HepG2 (cell line): ENCODE measurements around the gene FAM236C. TPM values are rescaled to one million over a fixed set of nuclear protein-coding genes. Genes with fewer than 3 reads are reported as not detected.
"Not testable (repeated sequence)": the region's sequence is repeated elsewhere in the genome, so short reads cannot be mapped to it uniquely, and the experiment has no call there.

ENCODE experiments used
- ATAC-seq: fragments of 200-7000 bp; cut with Tn5 transposase; 3 replicates; pipeline ENCODE4 v1.9.1; 2020; ENCODE audit warnings: mild to moderate bottlenecking, moderate library complexity
- BruUV-seq: library from RNA; stranded (reverse); fragments of 400-500 nt; replicated peaks from 2 replicates; lab custom pipeline; 2021; lab: Mats Ljungman, UMichigan
- CTCF ChIA-PET: fragments of 300-600 bp; formaldehyde crosslinking; extraction: SDS; loops from one replicate; lab custom pipeline; 2021; ENCODE audit warnings: low total read pairs, inconsistent platforms, low intra/inter-chr PET ratio; lab: Yijun Ruan, JAX
- POLR2A ChIA-PET: fragments of 350-600 bp; sonication (Branson Sonifier 250); formaldehyde crosslinking; loops from one replicate; lab custom pipeline; 2020; ENCODE audit warnings: antibody characterized with exemption, inconsistent platforms; lab: Yijun Ruan, JAX
- DNase-seq: peaks from one replicate; pipeline ENCODE4 v3.0.0-alpha.2; 2015; ENCODE audit warnings: low spot score
- FAIRE-seq: peaks from 3 replicates; lab custom pipeline; 2011; peaks lifted over from hg19 to GRCh38; lab: Jason Lieb, UNC
- H2AFZ ChIP-seq: one replicate; pipeline ENCODE4 v1.6.1; 2011; ENCODE audit warnings: low read length, inconsistent platforms
- H3K27ac ChIP-seq: fragments of 300-600 bp; 3 replicates; pipeline ENCODE4 v1.8.0; 2011; ENCODE audit warnings: mixed run types, mild to moderate bottlenecking, mixed read lengths, low read length, inconsistent platforms; ENCODE audit not compliant: insufficient read depth; ENCODE audit errors: extremely low read length
- H3K27me3 ChIP-seq, 2 experiments: fragments of 200-600 bp in 1 of 2; 2 replicates in 1 of 2; 3 replicates in 1 of 2; pipeline versions ENCODE4 v1.6.0 to v1.8.0; 2011; ENCODE audit warnings: low read length in 2 of 2, mild to moderate bottlenecking in 2 of 2, moderate library complexity in 2 of 2, inconsistent platforms in 1 of 2; ENCODE audit not compliant: insufficient read depth in 2 of 2, control insufficient read depth in 1 of 2
- H3K36me3 ChIP-seq, 2 experiments: fragments of 200-600 bp in 1 of 2; replicated peaks in 1 of 2; 2 replicates in 1 of 2; 3 replicates in 1 of 2; pipeline versions ENCODE4 v1.5.1 to v1.8.0; 2011; ENCODE audit warnings: low read length in 2 of 2, inconsistent platforms in 1 of 2; ENCODE audit not compliant: insufficient read depth in 2 of 2, control insufficient read depth in 1 of 2
- H3K4me1 ChIP-seq: 2 replicates; pipeline ENCODE4 v1.5.1; 2012; ENCODE audit warnings: low read length, inconsistent platforms; ENCODE audit not compliant: insufficient read depth
- H3K4me2 ChIP-seq: 2 replicates; pipeline ENCODE4 v1.6.0; 2011; ENCODE audit warnings: low read depth, low read length, inconsistent platforms
- H3K4me3 ChIP-seq, 3 experiments: fragments of 200-600 bp in 1 of 3; sonication (generic), shearing (Covaris generic) in 1 of 3; replicated peaks in 1 of 3; 2 replicates each; pipeline ENCODE4 v1.5.1; 2011 to 2016; ENCODE audit warnings: low read length in 3 of 3, inconsistent platforms in 2 of 3, low read depth in 2 of 3, mild to moderate bottlenecking in 2 of 3, control low read depth in 1 of 3, mixed read lengths in 1 of 3; ENCODE audit not compliant: insufficient read depth in 1 of 3
- H3K79me2 ChIP-seq: one replicate; pipeline ENCODE4 v1.6.1; 2011; ENCODE audit warnings: low read length, inconsistent platforms; ENCODE audit not compliant: insufficient read depth
- H3K9ac ChIP-seq: 2 replicates; pipeline ENCODE4 v1.6.0; 2011; ENCODE audit warnings: mild to moderate bottlenecking, low read depth, low read length, inconsistent platforms; ENCODE audit not compliant: insufficient read depth
- H3K9me3 ChIP-seq: 2 replicates; pipeline ENCODE4 v1.5.1; 2012; ENCODE audit warnings: mild to moderate bottlenecking, low read length
- H4K20me1 ChIP-seq: 2 replicates; pipeline ENCODE4 v1.6.0; 2011; ENCODE audit warnings: inconsistent platforms, mild to moderate bottlenecking, low read length, moderate library complexity; ENCODE audit not compliant: insufficient read depth
- WGBS: methylation state at CpG from one replicate; pipeline ENCODE4 v1.1.6; 2017; ENCODE audit warnings: low lambda C conversion rate; 5-methylcytosine and 5-hydroxymethylcytosine counted together
- in situ Hi-C: cut with HindIII; loops from 2 replicates; pipeline ENCODE4 v1.10.0; 2017; ENCODE audit warnings: low pct_unique_long_range_greater_than_20kb; ENCODE audit not compliant: extremely low pct_ligation_motif_present
- intact Hi-C: fragments of 100-400 bp; cut with micrococcal nuclease; formaldehyde crosslinking; loops from one replicate; pipeline ENCODE4 v1.10.0; 2022; ENCODE audit not compliant: unreplicated experiment
- polyA plus RNA-seq, 8 experiments: library from polyadenylated mRNA; depleted of rRNA in 3 of 8; stranded (reverse) in 7 of 8; unstranded in 1 of 8; fragments of >200 nt; fragmentation: Illumina TruSeq in 4 of 8; extraction: Trizol in 4 of 8; gene quantifications; 2 replicates each; pipeline versions ENCODE4 v1.2.1 to v1.2.3, GENCODE V29; 2011 to 2016; ENCODE audit warnings: low read depth in 4 of 8, missing spikeins in 1 of 8, mixed read lengths in 1 of 8; ENCODE audit not compliant: insufficient read depth in 1 of 8
- total RNA-seq, 5 experiments: library from RNA; depleted of rRNA; stranded (reverse); fragments of >200 nt; fragmentation: Illumina TruSeq; extraction: Trizol; gene quantifications; 2 replicates each; pipeline ENCODE4 v1.2.3, GENCODE V29; 2016; ENCODE audit warnings: low read depth in 1 of 5

The FAM236C gene
- total and polyA plus RNA-seq, 2 of the 13 experiments (the other 11 are each of a cell fraction or from before 2014, with no cell fraction given): not detected

GRCh38 chrX:72932283-72932682 is 19.9 kb downstream of the FAM236C start:
- H3K4me2 ChIP-seq, H3K27me3 ChIP-seq, H4K20me1 ChIP-seq, H3K4me3 ChIP-seq, POLR2A ChIA-PET, H3K79me2 ChIP-seq, CTCF ChIA-PET, intact Hi-C loops, H3K9ac ChIP-seq, DNase-seq, in situ Hi-C loops, H3K36me3 ChIP-seq, BruUV-seq, H3K27ac ChIP-seq, FAIRE-seq, H3K9me3 ChIP-seq, H2AFZ ChIP-seq, H3K4me1 ChIP-seq: not testable (repeated sequence)
- ATAC-seq: peak; percentile 59; the same call in 2 of the 3 replicates
- WGBS: no CpG with 5 or more reads among the region's 1 CpG

DNA sequence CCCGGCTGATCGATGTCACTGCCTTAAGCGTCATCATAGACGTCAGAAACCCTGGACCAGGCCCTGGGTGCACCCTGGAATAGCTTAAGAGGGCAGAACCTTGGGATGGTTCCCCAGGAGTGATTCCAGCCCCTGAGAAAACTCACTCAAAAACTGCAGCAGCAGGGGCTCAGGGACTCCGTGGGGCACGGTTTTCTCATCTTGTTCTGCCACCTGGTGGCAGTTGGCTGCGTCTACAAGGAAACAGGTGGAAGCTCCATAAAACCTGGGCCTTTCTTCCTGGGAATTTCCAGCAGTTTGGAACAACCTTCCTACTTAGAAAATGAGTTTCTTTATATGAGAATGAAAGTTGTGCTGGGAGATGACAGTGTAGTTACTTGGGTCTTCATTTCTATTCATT is 24.0 kb downstream of the FAM236C start:
- H3K27ac ChIP-seq, H3K27me3 ChIP-seq, BruUV-seq, intact Hi-C loops, H3K79me2 ChIP-seq, H3K4me1 ChIP-seq, H3K36me3 ChIP-seq, H3K4me3 ChIP-seq, H3K4me2 ChIP-seq, DNase-seq, H3K9me3 ChIP-seq, POLR2A ChIA-PET, H2AFZ ChIP-seq, H3K9ac ChIP-seq, H4K20me1 ChIP-seq, in situ Hi-C loops, CTCF ChIA-PET: not testable (repeated sequence)
- peak; percentile 76 for ATAC-seq
- WGBS: no CpG with 5 or more reads among the region's 7 CpGs
- FAIRE-seq: peak; percentile 99

- H4K20me1 ChIP-seq, ATAC-seq, H3K4me1 ChIP-seq, H3K9me3 ChIP-seq, H3K4me3 ChIP-seq, POLR2A ChIA-PET, intact Hi-C loops, H3K36me3 ChIP-seq, H2AFZ ChIP-seq, FAIRE-seq, H3K9ac ChIP-seq, BruUV-seq, H3K27ac ChIP-seq, in situ Hi-C loops, H3K27me3 ChIP-seq, H3K4me2 ChIP-seq, DNase-seq, CTCF ChIA-PET, H3K79me2 ChIP-seq: not testable (repeated sequence)
- WGBS: no CpG with 5 or more reads among the region's 8 CpGs
These were observed 24.6 kb downstream of the FAM236C start for GRCh38 chrX:72936882-72937455.

GRCh38 chrX:72937906-72938305 is 25.5 kb downstream of the FAM236C start, which contains the start of gene FAM236A:
TSS of gene FAM236A (plus strand) at chrX:72938206. CDS start at chrX:72938263, 57 bp downstream.
- DNase-seq, H3K4me1 ChIP-seq, FAIRE-seq, CTCF ChIA-PET, intact Hi-C loops, H3K79me2 ChIP-seq, H3K27me3 ChIP-seq, H2AFZ ChIP-seq, H4K20me1 ChIP-seq, H3K4me3 ChIP-seq, H3K9ac ChIP-seq, H3K9me3 ChIP-seq, in situ Hi-C loops, H3K36me3 ChIP-seq, POLR2A ChIA-PET, H3K27ac ChIP-seq, H3K4me2 ChIP-seq, ATAC-seq, BruUV-seq: not testable (repeated sequence)
- no CpG with 5 or more reads among the region's 15 CpGs for WGBS
